GM18499 (cell line): ENCODE results near the gene MEI1.
"Not testable (repeated sequence)": the region's sequence is repeated elsewhere in the genome, so short reads cannot be mapped to it uniquely, and the experiment has no call there.

Experiments used
- ATAC-seq: cut with Tn5 transposase; IDR thresholded peaks from one replicate; pipeline ENCODE4 v1.9.1; 2021; ENCODE audit warnings: moderate number of reproducible peaks; ENCODE audit not compliant: insufficient read depth, unreplicated experiment

The MEI1 gene

DNA sequence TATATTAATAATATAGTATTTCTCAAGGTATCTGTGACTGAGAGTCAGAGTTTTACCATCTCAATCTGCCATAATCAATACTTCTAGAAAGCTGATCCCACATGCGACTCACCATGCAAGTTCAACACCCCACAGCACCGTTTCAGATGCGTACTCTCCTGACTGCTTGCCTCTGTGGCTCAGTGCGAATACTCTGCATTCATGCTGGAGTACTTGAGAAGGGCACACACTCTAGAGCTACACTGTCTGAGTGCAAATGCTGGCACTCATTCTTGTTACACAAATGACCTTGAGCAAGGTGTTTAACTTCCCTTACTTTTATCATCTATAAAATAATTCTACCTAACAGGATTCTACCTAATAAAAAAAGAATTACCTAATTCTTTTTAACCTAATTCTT is 23.2 kb upstream of the MEI1 start:
- ATAC-seq, result no peak

DNA sequence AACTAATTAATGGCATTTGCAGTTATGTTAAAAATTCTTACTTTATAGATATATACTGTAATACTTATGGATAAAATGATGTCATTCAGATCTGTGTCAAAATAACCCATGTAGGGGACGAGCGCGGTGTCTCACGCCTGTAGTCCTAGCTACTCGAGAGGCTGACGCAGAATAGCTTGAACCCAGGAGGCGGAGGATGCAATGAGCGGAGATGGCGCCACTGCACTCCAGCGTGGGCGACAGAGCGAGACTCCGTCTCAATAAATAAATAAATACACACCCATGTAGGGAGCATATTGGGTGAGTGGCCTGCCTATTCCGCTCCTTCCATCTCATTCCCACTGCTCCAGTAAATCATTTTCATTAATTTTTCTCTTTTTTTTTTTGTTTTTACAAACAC is 17.7 kb upstream of the MEI1 start:
- ATAC-seq, result no peak

DNA sequence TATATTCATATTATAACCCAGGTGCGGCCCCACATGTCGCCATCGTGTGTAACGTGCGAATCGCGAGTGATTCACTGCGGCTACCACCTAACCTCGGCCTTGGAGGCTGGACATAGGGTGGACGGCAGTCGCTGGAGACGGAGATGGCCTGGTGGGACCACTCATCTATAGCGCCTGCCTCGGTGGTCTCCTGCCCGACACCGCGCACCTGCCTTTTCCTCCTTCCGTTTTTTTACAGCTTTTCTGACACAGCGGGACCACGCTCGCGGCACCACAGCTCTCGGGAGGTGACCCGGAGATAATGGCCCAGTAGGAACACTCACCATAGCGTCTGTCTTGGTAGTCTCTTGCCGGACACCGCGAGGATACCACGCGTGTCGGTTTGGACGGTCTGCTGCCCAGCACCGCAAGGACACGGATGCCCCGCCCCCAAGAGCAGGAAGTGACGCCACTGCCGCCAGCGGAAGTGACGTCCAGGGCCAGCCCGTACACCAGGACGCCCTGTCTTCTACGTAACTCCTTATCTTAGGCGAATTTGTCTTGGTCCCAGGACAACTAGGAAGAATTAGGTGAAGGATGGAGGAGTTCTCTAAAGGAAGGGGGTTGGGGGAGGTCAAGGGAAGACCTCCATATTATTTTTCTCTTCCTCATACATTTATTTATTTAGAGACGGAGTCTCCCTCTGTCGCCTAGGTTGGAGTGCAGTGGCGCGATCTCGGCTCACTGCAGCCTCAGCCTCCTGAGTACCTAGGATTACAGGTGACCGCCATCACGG is 17.1 kb upstream of the MEI1 start:
- ATAC-seq, result no peak

DNA sequence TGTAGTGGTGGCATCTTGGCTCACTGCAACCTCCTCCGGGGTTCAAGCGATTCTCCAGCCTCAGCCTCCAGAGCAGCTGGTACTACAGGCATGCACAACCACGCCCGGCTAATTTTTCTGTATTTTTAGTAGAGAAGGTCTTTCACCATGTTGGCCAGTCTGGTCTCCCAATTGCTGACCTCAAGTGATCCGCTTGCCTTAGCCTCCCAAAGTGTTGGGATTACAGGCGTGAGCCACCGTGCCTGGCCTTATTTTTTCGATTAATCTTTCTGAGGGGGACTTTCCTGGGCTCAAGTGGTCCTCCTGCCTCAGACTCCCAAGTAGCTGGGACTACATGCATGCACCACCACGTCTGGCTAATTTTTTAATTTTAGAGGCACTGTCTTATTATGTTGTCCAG is 16.3 kb upstream of the MEI1 start:
- ATAC-seq, result no peak

DNA sequence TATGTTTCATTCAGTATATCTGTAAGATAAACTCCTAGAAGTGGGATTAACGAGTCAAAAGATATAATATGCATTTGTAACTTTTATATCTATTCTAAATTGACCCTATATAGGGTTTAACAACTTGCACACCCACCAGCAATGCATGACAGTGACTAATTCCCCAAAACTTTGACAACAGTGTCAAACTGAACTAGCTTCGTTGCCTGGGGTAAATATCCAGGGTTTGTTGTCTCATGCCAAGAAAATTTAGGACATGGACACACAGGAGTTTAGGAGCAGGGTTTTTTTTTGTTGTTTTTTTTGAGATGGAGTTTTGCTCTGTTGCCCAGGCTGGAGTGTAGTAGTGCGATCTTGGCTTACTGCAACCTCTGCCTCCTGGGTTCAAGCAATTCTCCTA is 15.7 kb upstream of the MEI1 start:
- ATAC-seq, result no peak

DNA sequence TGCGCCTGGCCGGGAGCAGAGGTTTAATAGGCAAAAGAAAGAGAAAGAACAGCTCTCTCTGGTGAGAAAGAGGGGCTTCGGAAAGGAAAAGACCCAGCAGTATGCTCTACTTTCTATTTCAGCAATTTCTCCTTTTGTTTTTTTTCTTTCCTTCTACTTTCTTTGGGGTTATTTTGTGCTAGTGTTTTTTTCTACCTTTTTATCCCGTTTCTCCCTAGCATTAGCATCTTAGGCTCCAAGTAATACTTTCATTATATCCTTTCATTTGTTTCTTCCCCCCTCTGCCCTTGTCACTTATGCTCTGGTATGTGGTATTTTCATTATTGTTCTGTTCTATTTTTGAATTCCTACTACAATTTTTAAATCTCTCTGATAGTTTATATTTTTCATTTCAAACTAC is 15.1 kb upstream of the MEI1 start:
- no peak for ATAC-seq

DNA sequence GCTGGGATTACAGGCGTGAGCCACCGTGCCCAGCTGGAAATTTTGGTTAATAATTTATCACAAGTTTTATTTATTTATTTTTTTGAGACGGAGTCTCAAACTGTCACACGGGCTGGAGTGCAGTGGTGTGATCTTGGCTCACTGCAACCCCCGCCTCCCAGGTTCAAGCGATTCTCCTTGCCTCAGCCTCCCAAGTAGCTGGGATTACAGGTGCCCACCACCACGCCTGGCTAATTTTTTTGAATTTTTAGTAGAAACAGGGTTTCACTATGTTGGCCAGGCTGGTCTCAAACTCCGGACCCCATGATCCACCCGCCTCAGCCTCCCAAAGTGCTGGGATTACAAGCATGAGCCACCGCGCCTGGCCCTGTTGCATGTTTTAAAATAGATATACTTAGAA is 12.4 kb upstream of the MEI1 start:
- ATAC-seq, result not testable (repeated sequence)

DNA sequence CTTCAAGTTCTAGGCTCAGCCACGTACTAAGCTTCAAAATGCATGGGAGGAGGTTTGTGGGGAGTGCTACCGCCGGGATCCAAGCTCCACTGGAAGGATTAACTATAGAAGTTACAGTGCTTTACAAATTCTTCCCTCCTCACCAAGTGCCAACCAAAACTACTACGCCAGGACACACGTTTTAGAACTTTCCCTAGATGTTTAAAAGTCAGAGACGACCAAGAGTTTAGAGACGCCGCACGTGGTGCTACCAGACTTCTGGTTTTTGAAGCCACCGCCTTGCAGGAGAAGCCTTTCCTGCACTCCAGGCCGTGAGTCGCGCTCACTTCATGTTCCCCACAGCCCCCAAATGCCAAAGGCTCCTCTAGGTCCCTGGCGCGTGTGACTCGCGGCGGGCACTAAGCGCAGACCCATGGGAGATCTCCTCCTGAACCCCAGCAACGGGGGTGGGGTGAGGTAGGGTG is 11.4 kb upstream of the MEI1 start:
- ATAC-seq, result no peak

DNA sequence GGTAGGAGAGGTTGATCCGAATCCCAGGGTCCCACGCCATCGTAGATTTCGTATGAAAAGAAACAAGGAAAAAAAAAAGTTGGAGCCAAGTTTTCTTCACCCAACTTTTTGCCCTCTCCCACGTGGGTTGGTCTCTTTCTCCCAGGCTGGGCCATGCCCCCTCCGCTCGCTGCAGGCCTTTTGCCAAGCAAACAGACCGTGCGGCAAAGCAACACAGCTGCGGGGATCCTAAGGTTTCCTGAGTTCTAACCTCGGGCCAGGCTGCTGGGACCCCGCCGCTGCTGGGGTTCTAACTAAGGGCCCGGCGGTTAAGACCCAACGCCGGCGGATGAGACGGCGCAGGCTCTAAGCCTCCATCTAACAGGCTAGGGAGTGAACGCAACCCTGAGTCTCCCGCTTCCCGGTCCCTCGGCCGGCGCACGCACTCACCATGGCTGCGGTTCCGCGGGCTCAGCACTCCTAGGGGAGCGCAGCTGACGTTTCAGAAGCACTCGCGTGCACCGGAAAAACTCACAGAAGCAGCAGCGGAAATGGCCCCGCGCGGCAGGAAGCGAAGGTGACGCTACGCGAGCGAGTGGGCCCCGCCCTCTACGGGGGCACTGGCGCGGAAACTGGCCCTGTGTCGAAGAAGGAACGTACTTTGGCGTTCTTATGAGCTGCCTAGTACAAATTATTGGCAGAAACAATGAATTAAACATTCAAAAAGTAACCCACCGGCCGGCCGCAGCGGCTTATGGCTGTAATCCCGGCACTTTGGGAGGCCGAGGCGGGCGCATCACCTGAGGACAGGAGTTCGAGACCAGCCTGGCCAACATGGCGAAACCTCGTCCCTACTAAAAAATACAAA is 10.7 kb upstream of the MEI1 start, which contains the start of gene SNU13:
Gene SNU13, minus strand, starts transcription at position 503 of the 847 bp plus-strand sequence. Its CDS starts 71 bp downstream, at position 432.
- no peak for ATAC-seq

DNA sequence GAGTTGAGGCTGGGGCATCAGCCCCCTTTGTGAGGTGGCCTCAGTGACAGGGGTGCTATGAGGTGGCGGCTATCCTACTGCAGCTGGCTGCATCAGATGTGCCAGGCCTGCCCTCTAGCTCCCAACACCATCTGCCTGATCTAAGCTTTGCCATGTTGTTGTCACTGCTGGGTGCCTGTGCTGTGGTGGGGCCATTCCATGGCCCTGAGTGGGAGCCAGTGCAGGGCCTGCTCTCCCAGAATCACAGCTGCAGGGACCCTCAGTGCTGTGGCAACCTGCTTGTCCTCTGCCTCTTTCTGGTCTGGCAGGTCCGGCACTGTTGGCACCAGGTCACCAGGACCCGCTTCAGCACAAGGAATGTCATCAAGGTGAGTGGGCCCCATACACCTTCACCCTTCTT is 8.8 kb upstream of the MEI1 start:
- ATAC-seq, result no peak

DNA sequence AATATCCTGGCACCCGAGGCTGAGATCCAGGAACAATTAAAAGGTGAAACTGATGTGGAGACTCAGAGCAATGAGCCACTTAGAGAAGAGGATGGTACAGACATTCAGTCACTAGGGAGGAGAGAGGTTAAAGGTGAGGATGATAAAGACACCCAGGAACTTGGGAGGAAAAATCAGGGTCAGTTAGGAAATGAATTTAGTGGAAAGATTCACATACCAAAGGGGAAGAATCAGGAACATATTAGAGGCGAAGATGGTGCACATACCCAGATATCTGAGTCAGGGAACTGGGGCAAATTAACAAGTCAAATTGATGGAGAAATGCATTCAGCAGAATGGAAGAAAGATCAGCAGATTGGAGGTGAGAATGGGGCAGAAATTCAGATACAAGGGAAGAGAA is 4.1 kb upstream of the MEI1 start:
- ATAC-seq, result no peak

DNA sequence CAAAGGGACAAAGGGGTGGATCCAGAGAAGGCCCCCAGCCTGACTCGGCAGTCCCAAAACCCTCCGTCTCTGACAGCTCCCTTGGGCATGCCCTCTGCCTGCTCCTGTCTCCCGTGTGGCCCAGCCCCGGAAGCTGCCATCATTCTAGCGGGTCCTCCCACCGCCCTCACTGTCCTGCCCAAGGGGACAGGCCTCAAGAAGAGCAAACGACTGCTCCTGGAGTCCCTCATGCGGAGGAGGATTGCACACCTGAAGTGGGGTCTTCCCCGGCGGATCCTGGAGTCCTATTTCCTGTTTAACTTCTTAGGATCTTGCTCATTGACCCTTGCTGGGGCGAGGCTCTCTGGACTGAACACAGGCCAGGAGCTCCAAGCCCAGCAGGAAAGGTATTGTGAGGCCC is 2.6 kb upstream of the MEI1 start:
- ATAC-seq, result no peak

DNA sequence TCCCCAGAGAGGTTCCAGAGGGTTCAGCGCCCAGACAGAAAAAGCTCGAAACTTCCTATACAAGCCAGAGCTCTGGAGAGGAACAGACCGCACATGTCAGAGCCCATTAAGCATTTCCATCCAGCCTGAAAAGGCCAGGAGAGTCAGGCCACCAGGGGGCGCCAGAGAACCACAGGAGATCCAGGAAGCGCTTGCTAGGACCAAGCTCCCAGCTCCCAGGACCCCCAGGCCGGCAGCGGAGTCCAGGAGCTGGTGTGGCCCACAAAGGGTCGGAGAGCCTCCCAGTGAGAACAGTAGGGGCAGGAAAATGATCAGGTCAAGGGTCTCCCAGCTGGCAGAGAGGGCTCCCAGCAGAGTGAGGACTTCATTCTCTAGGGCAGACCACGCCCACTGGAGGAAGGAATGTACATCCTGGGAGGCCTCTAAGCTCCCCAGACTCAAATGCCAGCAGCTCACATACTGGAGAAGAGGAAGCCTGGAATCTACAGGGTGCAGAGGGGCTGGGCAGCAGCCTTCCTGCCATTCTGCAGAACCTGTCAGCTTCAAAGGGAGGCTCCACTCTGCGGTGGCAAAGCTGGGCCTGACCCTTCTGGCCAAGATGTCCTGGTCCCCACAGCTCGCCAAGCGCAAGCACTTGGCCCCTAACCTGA is 2.1 kb upstream of the MEI1 start:
- no peak for ATAC-seq

DNA sequence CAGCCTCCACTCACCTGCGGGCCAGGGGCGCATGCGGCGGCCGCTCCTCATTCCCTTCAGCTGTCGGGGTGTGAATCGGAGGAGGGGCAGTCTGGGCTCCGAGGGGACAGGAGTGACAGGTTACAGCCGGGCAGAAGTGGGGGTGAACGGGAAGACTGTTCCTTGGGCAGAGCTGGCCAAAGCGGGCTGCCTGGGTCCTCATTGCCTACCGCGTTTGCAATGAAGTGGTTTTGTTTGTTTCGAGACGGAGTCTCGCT is 733 bp downstream of the MEI1 start:
- no peak for ATAC-seq

DNA sequence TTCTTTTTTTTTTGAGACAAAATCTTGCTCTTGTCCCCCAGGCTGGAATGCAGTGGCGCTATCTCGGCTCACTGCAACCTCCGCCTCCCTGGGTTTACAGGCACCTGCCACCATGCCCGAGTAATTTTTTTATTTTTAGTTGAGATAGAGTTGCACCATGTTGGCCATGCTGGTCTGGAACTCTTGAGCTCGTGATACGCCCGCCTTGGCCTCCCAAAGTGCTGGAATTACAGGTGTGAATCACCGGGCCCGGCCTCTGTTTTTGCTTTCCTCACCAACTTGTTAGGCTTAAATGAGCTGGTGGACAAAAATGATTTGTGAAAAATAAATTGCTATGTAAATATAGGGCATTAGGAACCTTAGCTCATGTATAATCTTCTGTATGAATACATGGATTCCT is 3.5 kb downstream of the MEI1 start:
- no peak for ATAC-seq

DNA sequence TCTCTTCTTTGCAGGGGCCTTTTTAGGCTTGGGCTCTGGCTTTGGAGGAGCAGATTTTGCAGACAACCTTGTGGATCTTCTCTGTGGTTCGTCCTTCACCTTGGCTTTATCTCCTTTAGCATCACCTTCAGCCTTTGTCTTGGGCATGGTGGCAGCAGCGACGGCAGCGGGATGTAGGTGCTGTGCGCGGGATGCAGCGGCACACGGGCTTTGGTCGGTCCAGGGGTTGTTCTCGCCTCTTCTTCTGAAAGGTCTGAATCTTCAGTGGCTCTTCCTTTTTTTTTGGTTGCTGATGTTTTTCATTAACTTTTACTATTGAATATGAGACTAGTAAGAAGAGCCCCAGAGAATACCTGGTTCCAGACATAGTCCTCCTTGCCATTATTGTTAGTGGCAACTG is 10.0 kb downstream of the MEI1 start:
- no peak for ATAC-seq

DNA sequence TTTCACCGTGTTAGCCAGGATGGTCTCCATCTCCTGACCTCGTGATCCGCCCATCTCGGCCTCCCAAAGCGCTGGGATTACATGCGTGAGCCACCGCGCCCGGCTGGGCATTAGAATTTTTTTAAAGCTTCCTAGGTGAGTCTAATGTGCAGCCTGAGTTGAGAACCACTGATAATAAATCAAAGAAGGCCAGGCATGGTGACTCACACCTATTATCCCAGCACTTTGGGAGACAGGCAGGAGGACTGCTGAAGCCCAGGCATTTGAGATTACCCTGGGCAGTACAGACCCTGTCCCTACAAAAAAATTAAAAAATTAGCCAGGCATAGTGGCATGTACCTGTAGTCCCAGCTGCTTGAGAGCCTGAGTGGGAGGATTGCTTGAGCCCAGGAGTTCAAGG is 13.7 kb downstream of the MEI1 start:
- ATAC-seq, result no peak

DNA sequence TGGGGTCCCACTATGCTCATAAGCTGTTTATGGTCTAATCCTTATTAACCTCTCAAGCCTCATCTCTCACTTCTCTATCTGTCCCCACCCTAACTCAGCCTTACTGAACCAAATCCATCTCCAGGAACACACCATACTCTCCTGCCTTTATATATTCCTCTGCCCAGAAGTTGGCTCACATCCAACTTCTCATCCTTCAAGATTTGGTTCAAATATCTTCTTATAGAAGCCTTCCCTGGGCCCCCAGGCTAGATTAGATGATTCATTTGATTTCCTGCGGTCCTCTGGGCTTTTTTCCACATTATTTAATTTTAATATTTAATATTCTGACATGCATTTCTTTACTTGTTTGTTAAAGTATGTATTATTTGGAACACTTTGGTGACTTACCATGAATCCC is 23.2 kb downstream of the MEI1 start:
- ATAC-seq, result no peak

DNA sequence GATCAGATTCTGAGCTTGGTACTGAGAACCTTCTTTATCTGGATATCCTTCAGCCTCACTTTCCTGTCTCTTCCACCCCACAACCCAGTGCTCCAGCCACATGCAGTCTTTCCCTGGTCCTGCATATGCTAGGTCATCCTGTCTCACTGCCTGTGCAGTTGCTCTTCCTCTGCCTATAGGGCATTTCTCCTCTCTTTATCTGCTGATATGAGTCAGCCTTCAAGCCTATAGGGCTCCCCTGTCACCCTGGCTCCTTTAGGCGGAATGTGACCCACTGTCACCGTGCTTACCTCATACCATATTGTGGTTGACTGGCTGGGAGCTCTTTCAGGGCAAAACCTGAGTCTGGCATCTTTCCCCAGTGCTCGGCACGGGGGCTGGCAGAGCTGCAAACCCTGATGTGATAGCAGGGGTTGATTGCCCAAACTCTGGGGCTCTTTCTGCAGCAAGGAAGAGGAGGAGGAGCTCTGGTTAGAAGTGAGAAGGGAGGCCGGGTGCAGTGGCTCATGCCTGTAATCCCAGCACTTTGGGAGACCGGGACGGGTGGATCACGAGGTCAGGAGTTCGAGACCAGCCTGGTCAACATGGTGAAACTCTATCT is 26.3 kb downstream of the MEI1 start:
- ATAC-seq, result no peak

DNA sequence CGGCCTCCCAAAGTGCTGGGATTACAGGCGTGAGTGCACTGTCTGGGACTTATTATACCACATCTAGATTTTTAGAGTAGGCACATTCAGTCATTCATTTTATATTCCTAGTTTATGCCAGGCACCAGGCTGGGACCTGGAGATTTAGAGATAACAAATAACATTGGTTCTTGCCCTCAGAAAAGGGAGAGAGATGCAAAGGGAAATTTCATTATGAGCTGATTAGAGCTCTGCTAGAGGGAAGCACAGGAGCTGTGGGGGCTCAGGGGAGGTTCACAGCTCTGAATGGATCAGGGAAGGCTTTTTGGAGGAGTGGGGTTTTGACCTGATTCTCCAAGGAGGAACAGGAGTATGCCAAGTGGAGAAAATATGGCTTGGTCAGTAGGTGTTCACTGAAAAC is 32.3 kb downstream of the MEI1 start:
- no peak for ATAC-seq
